Stimulated activated CD8-positive, alpha-beta memory T cell treated with anti-CD3 and anti-CD28 coated beads, Interleukin-15, amount 100 ng/mL, for 24 hours (primary cell): ENCODE results near the gene PGRMC1.
"Not testable (repeated sequence)": the region's sequence is repeated elsewhere in the genome, so short reads cannot be mapped to it uniquely, and the experiment has no call there.

Experiments used
- DNase-seq: peaks from one replicate; pipeline ENCODE4 v3.0.0-alpha.2; 2020; ENCODE audit warnings: low read depth

Gene PGRMC1

DNA sequence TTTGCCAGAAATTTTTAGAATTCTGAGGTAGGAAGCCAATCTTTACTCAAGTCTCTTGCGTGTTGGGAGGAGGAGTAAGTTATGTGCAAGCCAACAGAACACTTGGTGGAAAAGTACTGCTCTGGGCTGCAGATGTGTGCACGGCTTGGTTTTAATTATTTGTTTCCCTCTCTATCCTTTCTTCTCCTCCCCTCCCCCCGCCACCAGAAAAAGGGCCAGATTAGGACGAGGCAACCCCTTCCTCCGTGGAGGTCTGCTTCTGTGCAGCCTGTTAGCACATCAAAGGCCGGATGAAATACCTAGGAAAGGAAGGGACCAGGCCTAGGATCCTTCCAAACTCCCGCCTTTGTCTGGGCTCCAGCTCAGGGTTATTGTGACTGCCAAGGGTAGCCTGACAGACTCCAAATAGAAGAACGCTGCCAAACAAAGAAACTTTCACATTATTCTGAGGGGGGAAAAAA, 1.0 kb upstream of the PGRMC1 start:
- DNase-seq = no peak

GRCh38 chrX:119236623-119237561, 807 bp downstream of the PGRMC1 start:
- DNase-seq = no peak

DNA sequence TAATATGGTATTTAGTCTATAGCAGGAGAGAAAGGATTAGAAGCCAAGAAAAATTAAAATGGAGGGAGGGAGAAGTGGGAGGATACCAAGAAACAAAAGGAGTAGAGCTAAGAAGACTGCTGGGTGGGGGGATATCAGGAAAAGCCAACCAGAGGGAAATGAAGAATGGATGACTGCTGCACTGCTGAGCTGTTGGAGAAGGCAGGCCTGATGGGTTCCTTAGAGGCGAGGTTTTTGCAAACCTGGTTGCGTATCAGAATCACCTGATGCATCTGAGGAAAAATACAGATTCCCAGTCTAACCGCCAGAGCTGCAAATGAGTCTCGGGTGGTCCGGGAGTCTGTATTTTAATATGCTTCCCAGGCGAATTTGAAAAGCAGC, 1.5 kb downstream of the PGRMC1 start:
- no peak for DNase-seq

GRCh38 chrX:119238557-119238956, 2.5 kb downstream of the PGRMC1 start:
- DNase-seq = no peak

GRCh38 chrX:119240356-119240755, 4.3 kb downstream of the PGRMC1 start:
- no peak for DNase-seq

DNA sequence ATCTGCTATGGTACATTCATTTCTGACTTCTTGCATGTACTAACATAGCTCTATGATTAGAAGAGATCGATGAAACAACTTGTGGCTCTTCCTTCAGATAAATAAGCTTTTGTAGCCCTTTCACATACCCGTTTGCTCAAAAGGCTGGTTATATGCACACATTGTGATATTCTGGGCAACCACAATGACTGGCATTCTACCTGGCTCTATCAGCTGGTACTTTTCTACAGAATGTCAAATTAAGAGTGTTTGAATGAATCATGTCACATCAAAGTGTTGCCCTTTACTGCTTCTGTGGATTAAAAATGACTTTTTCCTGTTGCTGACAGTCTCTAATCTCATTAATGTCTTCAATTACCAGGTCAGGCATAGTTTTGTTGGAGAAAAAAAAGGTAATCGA, 11.6 kb downstream of the PGRMC1 start:
- DNase-seq = no peak

DNA sequence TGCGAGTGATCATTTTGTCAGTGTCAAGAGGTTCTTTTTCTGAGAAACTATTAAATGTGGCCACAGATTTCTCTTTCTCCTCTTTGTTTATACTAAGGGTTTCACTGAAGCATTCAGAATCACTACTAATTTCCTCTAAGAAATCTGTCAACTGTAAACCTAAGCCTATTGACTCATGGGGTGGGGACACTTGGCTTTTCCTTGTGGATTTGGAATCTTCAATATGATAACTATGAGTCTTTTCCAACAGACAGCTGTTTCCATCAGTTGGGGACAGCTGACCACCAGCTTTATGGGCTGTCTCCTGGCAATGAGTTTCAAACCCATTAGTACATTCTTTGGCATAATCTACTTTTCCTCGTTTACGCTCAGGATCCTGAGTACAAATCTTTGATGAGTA, 13.8 kb downstream of the PGRMC1 start:
- DNase-seq = no peak

GRCh38 chrX:119251386-119251785, 15.3 kb downstream of the PGRMC1 start:
- no peak for DNase-seq

DNA sequence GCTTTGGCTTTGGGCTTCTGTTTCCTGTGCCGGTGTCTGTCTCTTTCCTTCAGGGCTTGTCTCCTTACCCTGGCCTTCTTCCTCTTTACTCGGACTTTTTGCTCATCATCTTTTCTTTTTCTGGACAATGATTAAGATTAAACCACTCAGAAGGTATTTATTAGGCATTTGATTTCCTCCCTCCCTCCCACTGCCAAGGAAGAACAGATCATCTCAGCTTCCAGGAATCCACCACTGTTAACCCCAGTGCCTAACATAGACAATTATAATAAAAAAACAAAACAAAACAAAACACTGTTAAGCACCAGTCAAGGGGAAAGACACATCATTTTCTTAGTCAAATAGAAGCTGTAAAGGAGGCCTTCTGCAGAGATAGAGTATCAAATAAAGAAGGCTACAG, 16.6 kb downstream of the PGRMC1 start:
- DNase-seq = no peak

- DNase-seq = no peak
These were observed 30.4 kb downstream of the PGRMC1 start for GRCh38 chrX:119266364-119266995.

DNA sequence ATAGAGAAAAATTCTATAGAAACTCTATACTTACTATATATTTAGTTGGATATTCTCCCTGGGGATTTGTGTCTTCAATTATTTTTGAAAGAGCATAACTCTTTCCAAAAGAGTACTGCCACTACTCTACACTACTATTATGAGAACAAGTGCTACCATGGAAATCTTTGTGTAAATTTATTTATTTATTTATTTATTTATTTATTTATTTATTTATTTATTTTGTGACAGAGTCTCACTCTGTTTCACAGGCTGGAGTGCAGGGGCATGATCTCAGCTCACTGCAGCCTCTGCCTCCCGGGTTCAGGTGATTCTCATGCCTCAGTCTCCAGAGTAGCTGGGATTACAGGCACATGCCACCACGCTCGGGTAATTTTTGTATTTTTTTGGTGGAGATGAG, 31.0 kb downstream of the PGRMC1 start:
- not testable (repeated sequence) for DNase-seq

DNA sequence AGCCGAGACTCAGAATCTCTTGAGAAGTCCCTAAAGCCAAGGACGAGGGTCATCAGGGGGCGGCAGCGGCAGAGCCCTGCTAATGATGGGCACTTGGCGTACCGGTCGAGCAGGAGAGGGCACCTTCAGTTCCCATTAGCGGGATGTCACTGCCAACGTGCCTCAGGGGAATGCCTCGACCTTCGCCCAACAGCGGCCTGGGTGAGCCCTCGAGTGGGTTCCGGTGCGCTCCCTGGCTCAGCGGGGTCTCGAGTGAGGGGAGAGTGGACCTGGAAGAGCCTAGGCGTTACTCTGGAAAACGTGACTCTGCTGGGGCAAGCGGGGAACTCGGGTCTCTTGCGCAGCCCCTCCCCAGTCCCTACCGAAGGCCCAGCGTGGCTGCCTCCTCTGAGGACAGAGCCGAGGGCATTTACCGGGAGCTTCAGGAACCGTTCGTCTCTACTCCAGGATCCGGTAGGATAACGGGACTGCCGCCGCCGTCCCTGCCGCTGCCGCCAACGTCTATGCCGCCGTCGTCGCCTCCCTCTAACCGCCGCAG, 36.9 kb downstream of the PGRMC1 start:
- no peak for DNase-seq

GRCh38 chrX:119273420-119274192, 37.5 kb downstream of the PGRMC1 start:
- no peak for DNase-seq

- DNase-seq = not testable (repeated sequence)
These were observed 46.3 kb downstream of the PGRMC1 start for GRCh38 chrX:119282347-119282746.

DNA sequence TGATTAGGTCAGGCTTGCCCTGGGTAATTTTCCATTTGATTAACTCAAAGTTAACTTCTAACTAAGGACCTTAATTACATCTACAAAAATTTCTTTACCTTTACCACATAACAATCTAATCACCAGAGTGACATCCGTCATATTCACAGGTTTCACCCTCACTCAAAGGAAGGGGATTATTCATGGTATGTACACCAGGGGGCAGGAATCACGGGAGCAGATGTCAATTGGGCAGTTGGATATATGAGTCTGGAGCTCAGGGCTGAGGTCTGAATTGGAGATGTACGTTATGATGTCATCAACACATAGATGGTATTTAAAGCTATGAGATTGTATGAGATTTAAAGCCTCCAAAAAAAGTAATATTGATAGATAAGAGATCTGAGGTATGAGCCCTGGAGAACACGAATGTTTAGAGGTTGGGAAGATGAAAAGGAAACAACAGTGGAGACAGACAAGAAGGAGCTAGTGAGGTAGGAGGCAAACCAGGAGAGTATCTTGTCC, 52.9 kb downstream of the PGRMC1 start:
- no peak for DNase-seq

- no peak for DNase-seq
These were observed 54.4 kb downstream of the PGRMC1 start for GRCh38 chrX:119290476-119290875.

DNA sequence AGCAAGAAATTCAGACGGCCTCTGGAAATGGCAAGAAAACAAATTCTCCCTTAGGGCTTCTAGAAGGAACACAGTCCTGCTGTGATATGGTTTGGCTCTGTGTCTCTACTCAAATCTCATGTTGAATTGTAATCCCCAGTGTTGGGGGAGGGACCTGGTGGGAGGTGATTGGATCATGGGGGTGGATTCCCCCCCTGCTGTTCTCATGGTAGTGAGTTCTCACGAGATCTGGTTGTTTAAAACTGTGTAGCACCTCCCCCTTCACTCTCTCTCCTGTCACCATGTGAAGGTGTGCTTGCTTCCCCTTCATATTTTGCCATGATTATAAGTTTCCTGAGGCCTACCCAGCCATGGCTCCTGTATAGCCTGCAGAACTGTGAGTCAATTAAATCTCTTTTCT, 55.2 kb downstream of the PGRMC1 start:
- DNase-seq = not testable (repeated sequence)

GRCh38 chrX:119292445-119292844, 56.4 kb downstream of the PGRMC1 start:
- no peak for DNase-seq
